ENCODE results near the gene NELFE. TPM values are rescaled to one million over a fixed set of nuclear protein-coding genes. Genes with fewer than 3 reads are reported as not detected.

NELFE gene
- total RNA-seq, 4 donors from 2014 or later, result 45.4 to 59.7 (median 50.2) TPM

DNA sequence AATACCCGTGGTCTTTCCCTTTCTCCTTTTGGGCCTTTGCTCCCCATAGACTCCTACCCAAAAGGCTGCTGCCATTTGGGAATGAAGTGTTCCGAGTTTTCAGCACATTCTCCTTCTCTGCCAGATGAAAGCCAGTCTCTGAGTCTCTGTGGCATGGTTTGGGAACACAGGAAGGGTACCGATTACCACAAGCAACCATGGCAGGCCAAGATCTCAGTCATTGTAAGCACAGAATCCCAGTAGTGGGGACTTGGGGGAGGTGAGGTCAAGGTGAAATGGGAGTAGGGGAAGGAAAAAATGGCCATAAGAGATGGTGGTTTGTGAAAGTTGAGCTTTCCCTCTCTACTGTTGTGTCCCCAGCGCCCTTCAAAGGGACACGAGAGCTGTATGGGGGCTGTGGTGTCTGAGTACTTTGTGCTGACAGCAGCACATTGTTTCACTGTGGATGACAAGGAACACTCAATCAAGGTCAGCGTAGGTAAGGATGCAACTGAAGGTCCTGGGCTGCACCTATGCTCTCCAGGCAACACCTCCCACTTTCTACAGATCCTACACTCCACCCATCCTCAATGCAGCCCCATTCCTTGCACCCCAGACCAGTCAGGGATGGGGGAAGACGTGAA, 8.7 kb downstream of the NELFE start:
- Histone ChIP-seq H3K27ac (no peak overlapping the region), H3K27me3 (no peaks in the 10 kb centered on the region), H3K36me3 (peaks cover 0 to 38% (median 0%) of the 10 kb centered on the region in 3 donors), H3K9me3 (no peaks in the 10 kb centered on the region), H3K4me1 (peaks cover 0 to 14% (median 1%) of the 10 kb centered on the region in 4 donors), H3K4me3 (no peak overlapping the region)
- DNase-seq, result no peak
- TF ChIP-seq, protein P1, sequence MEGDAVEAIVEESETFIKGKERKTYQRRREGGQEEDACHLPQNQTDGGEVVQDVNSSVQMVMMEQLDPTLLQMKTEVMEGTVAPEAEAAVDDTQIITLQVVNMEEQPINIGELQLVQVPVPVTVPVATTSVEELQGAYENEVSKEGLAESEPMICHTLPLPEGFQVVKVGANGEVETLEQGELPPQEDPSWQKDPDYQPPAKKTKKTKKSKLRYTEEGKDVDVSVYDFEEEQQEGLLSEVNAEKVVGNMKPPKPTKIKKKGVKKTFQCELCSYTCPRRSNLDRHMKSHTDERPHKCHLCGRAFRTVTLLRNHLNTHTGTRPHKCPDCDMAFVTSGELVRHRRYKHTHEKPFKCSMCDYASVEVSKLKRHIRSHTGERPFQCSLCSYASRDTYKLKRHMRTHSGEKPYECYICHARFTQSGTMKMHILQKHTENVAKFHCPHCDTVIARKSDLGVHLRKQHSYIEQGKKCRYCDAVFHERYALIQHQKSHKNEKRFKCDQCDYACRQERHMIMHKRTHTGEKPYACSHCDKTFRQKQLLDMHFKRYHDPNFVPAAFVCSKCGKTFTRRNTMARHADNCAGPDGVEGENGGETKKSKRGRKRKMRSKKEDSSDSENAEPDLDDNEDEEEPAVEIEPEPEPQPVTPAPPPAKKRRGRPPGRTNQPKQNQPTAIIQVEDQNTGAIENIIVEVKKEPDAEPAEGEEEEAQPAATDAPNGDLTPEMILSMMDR (IDR thresholded peaks at IDR 0.05), result no peak
- TF ChIP-seq POLR2A (IDR thresholded peaks at IDR 0.05), result no peak

- Histone ChIP-seq H3K27ac (no peak overlapping the region), H3K9me3 (no peaks in the 10 kb centered on the region), H3K4me1 (peaks cover 0 to 20% (median 2%) of the 10 kb centered on the region in 4 donors), H3K4me3 (no peak overlapping the region), H3K36me3 (peaks cover 0 to 27% (median 0%) of the 10 kb centered on the region in 3 donors), H3K27me3 (no peaks in the 10 kb centered on the region)
- TF ChIP-seq, protein P1 (IDR thresholded peaks at IDR 0.05), result no peak
- no peak for TF ChIP-seq POLR2A (IDR thresholded peaks at IDR 0.05)
- DNase-seq, result peak in 1 of 3 donors; percentile 30
These were observed 9.9 kb downstream of the NELFE start for GRCh38 chr6:31948753-31949413.

GRCh38 chr6:31948306-31948705, 10.5 kb downstream of the NELFE start:
- Histone ChIP-seq H3K27ac (no peak overlapping the region), H3K4me1 (peaks cover 0 to 20% (median 2%) of the 10 kb centered on the region in 4 donors), H3K4me3 (no peak overlapping the region), H3K9me3 (no peaks in the 10 kb centered on the region), H3K27me3 (no peaks in the 10 kb centered on the region), H3K36me3 (peaks cover 0 to 21% (median 0%) of the 10 kb centered on the region in 3 donors)
- no peak for DNase-seq
- TF ChIP-seq POLR2A (IDR thresholded peaks at IDR 0.05), result no peak
- TF ChIP-seq, protein P1 (IDR thresholded peaks at IDR 0.05), result no peak

DNA sequence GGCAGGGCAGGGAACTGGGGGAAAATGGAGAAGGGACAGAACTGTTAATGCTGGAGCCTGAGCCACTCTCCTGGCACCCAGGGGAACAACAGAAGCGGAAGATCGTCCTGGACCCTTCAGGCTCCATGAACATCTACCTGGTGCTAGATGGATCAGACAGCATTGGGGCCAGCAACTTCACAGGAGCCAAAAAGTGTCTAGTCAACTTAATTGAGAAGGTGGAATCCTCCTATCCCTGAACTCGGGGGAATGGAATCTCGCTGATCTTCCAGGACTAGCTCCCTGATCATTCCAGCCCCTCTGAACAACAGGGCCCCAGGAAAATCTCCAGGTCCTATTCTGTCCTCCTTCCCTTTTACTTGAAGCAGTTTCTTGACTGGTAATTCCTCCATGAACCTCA, 10.9 kb downstream of the NELFE start:
- Histone ChIP-seq H3K4me3 (no peak overlapping the region), H3K4me1 (peaks cover 0 to 20% (median 2%) of the 10 kb centered on the region in 4 donors), H3K27ac (no peak overlapping the region), H3K36me3 (peaks cover 0 to 17% (median 0%) of the 10 kb centered on the region in 3 donors), H3K27me3 (no peaks in the 10 kb centered on the region), H3K9me3 (no peaks in the 10 kb centered on the region)
- no peak for DNase-seq
- TF ChIP-seq, protein P1 (IDR thresholded peaks at IDR 0.05), result no peak
- TF ChIP-seq POLR2A (IDR thresholded peaks at IDR 0.05), result no peak

DNA sequence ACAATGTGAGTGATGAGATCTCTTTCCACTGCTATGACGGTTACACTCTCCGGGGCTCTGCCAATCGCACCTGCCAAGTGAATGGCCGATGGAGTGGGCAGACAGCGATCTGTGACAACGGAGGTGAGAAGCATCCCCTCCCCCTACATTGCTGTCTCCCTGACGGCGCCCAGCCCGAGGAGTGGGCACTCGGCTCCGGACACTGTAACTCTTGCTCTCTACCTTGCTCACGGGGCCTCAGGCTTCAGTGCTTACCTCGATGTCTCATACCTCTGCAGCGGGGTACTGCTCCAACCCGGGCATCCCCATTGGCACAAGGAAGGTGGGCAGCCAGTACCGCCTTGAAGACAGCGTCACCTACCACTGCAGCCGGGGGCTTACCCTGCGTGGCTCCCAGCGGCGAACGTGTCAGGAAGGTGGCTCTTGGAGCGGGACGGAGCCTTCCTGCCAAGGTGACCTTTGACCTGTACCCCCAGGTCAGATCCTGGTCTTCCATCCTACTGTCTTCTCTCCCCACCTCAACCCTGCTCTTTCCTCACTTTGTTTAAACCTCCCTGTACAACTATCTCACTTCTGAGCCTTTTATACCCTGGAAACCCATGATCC, 11.6 kb downstream of the NELFE start:
- TF ChIP-seq, protein P1 (IDR thresholded peaks at IDR 0.05), result no peak
- no peak for TF ChIP-seq POLR2A (IDR thresholded peaks at IDR 0.05)
- H3K4me1 ChIP-seq, result peaks cover 0 to 20% (median 2%) of the 10 kb centered on the region in 4 donors
- no peak for DNase-seq
- H3K27ac ChIP-seq, result no peak overlapping the region
- no peaks in the 10 kb centered on the region for H3K27me3 ChIP-seq
- no peaks in the 10 kb centered on the region for H3K9me3 ChIP-seq
- peaks cover 0 to 12% (median 0%) of the 10 kb centered on the region in 3 donors for H3K36me3 ChIP-seq
- peak overlapping the region in 1 of 4 donors; percentile 42 for H3K4me3 ChIP-seq

Measured in Peyer's patch (tissue), 4 donors.